GM12878 (cell line): ENCODE measurements around the gene MCC. TPM values are rescaled to one million over a fixed set of nuclear protein-coding genes. Genes with fewer than 3 reads are reported as not detected.

Experiments
- ATAC-seq: fragments of 200-7000 bp; cut with Tn5 transposase; 3 replicates; pipeline ENCODE4 v1.9.1; 2020; ENCODE audit warnings: mild to moderate bottlenecking, moderate library complexity
- BruUV-seq: library from RNA; stranded (reverse); fragments of 400-500 nt; replicated peaks from 2 replicates; lab custom pipeline; 2021; lab: Mats Ljungman, UMichigan
- CTCF ChIA-PET: fragments of 300-600 bp; sonication (Branson Sonifier 250); formaldehyde crosslinking; extraction: SDS; loops from one replicate; lab custom pipeline; 2021; ENCODE audit warnings: inconsistent platforms; lab: Yijun Ruan, JAX
- POLR2A ChIA-PET: fragments of 350-600 bp; formaldehyde crosslinking; extraction: SDS; loops from one replicate; lab custom pipeline; 2021; ENCODE audit warnings: inconsistent platforms; lab: Charles Lee
- RAD21 ChIA-PET: fragments of 300-600 bp; sonication (Branson Sonifier 250); formaldehyde crosslinking; loops from one replicate; lab custom pipeline; 2023; ENCODE audit warnings: antibody characterized with exemption; ENCODE audit not compliant: unreplicated experiment; lab: Charles Lee
- SMC1A ChIA-PET: fragments of 300-600 bp; sonication (Branson Sonifier 250); formaldehyde crosslinking; loops from one replicate; lab custom pipeline; 2023; ENCODE audit not compliant: unreplicated experiment, uncharacterized antibody; lab: Charles Lee
- DNase-seq: peaks from one replicate; pipeline ENCODE4 v3.0.0-alpha.2; 2011; ENCODE audit warnings: low read depth, low spot score
- FAIRE-seq: peaks from 3 replicates; lab custom pipeline; 2011; peaks lifted over from hg19 to GRCh38; lab: Jason Lieb, UNC
- H2AFZ ChIP-seq: 2 replicates; pipeline ENCODE4 v1.6.0; 2011; ENCODE audit warnings: low read depth, low read length, control low read depth; ENCODE audit not compliant: control insufficient read depth
- H3K27ac ChIP-seq: 2 replicates; pipeline ENCODE4 v1.5.1; 2011; ENCODE audit warnings: control low read depth; ENCODE audit not compliant: control insufficient read depth, insufficient read depth
- H3K27me3 ChIP-seq, 2 experiments: replicated peaks in 1 of 2; 2 replicates each; pipeline versions ENCODE4 v1.6.0 to v1.6.1; 2011; ENCODE audit warnings: low read length in 1 of 2; ENCODE audit not compliant: control insufficient read depth in 2 of 2, insufficient read depth in 2 of 2
- H3K36me3 ChIP-seq, 2 experiments: 2 replicates each; pipeline ENCODE4 v1.5.1; 2011; ENCODE audit warnings: low read length in 1 of 2; ENCODE audit not compliant: control insufficient read depth in 2 of 2, insufficient read depth in 2 of 2
- H3K4me1 ChIP-seq: 2 replicates; pipeline ENCODE4 v1.6.1; 2011; ENCODE audit warnings: mild to moderate bottlenecking, low read length, moderate library complexity, mixed read lengths; ENCODE audit not compliant: control insufficient read depth, insufficient read depth
- H3K4me2 ChIP-seq: 2 replicates; pipeline ENCODE4 v1.6.0; 2011; ENCODE audit warnings: control low read depth; ENCODE audit not compliant: control insufficient read depth, insufficient read depth
- H3K4me3 ChIP-seq: fragments of 200-600 bp; sonication (generic); 2 replicates; pipeline ENCODE4 v1.5.1; 2016
- H3K79me2 ChIP-seq: 2 replicates; pipeline ENCODE4 v1.6.0; 2011; ENCODE audit warnings: low read length; ENCODE audit not compliant: control insufficient read depth, insufficient read depth
- H3K9ac ChIP-seq: 2 replicates; pipeline ENCODE4 v1.8.0; 2011; ENCODE audit warnings: low read length, control low read depth, mixed read lengths; ENCODE audit not compliant: control insufficient read depth, insufficient read depth
- H3K9me3 ChIP-seq: replicated peaks from 3 replicates; pipeline ENCODE4 v1.5.1; 2011; ENCODE audit warnings: mild to moderate bottlenecking, low read length; ENCODE audit not compliant: control insufficient read depth, insufficient read depth
- H4K20me1 ChIP-seq: 2 replicates; pipeline ENCODE4 v1.6.0; 2011; ENCODE audit not compliant: control insufficient read depth, insufficient read depth
- BHLHE40 ChIP-seq, 2 experiments: fragments of 450-650 bp in 1 of 2; IDR thresholded peaks; 2 replicates each; pipeline ENCODE4 v1.6.1; 2011 to 2017; ENCODE audit warnings: low read depth in 2 of 2, borderline replicate concordance in 1 of 2, improper control_type of control experiment in 1 of 2, low read length in 1 of 2, mild to moderate bottlenecking in 1 of 2
- BRCA1 ChIP-seq: IDR thresholded peaks from 2 replicates; pipeline ENCODE4 v1.6.1; 2011; ENCODE audit warnings: low read depth, low read length, improper control_type of control experiment
- E2F4 ChIP-seq: IDR thresholded peaks from 2 replicates; pipeline ENCODE4 v1.6.1; 2012; ENCODE audit warnings: low read depth, low read length, improper control_type of control experiment
- FOS ChIP-seq: IDR thresholded peaks from 3 replicates; pipeline ENCODE4 v1.6.1; 2011; ENCODE audit warnings: borderline replicate concordance; ENCODE audit not compliant: insufficient read length; ENCODE audit errors: extremely low read depth
- IRF5 ChIP-seq: fragments of 450-650 bp; IDR thresholded peaks from 2 replicates; pipeline ENCODE4 v1.6.1; 2017; ENCODE audit warnings: borderline replicate concordance
- KLF5 ChIP-seq: fragments of 450-650 bp; IDR thresholded peaks from 2 replicates; pipeline ENCODE4 v1.6.1; 2014; ENCODE audit warnings: mild to moderate bottlenecking; ENCODE audit not compliant: partially characterized antibody
- NKRF ChIP-seq: fragments of 450-650 bp; conservative IDR thresholded peaks from 2 replicates; pipeline ENCODE4 v1.6.1; 2017; ENCODE audit warnings: mild to moderate bottlenecking, moderate library complexity
- SIN3A ChIP-seq: IDR thresholded peaks from 2 replicates; pipeline ENCODE4 v1.6.1; 2012; ENCODE audit warnings: low read depth, low read length, improper control_type of control experiment
- SPI1 ChIP-seq: IDR thresholded peaks from 2 replicates; pipeline ENCODE4 v1.6.1; 2011; ENCODE audit warnings: low read depth, mild to moderate bottlenecking, low read length, moderate library complexity, borderline replicate concordance; ENCODE audit not compliant: insufficient read depth
- SREBF2 ChIP-seq: IDR thresholded peaks from 2 replicates; pipeline ENCODE4 v1.6.1; 2012; ENCODE audit warnings: mild to moderate bottlenecking, low read length
- SUPT20H ChIP-seq: IDR thresholded peaks from 2 replicates; pipeline ENCODE4 v1.6.1; 2011; ENCODE audit warnings: low read depth, mild to moderate bottlenecking, low read length, moderate library complexity, borderline replicate concordance; ENCODE audit not compliant: control insufficient read depth
- YBX1 ChIP-seq: fragments of 450-650 bp; IDR thresholded peaks from 2 replicates; pipeline ENCODE4 v1.6.1; 2016; ENCODE audit warnings: antibody characterized with exemption
- WGBS: methylation state at CpG from one replicate; pipeline ENCODE4 v1.1.6; 2016; ENCODE audit warnings: low lambda C conversion rate; ENCODE audit not compliant: insufficient replicate concordance, insufficient coverage; ENCODE audit errors: missing lambda C conversion rate; 5-methylcytosine and 5-hydroxymethylcytosine counted together
- in situ Hi-C: fragments of 300-500 bp; cut with MboI; formaldehyde crosslinking; loops from 9 replicates; pipeline ENCODE4 v1.14.3; 2018; ENCODE audit warnings: mixed read lengths
- intact Hi-C: fragments of 100-400 bp; cut with micrococcal nuclease; formaldehyde crosslinking; loops from one replicate; pipeline ENCODE4 v1.14.2; 2022; ENCODE audit not compliant: unreplicated experiment
- polyA plus RNA-seq, 11 experiments: library from polyadenylated mRNA; depleted of rRNA in 4 of 11; unstranded in 6 of 11; stranded (reverse) in 5 of 11; fragments of >200 nt; fragmentation: Nextera tagmentation in 4 of 11; fragmentation: Illumina TruSeq in 1 of 11; extraction: Ambion mirVana in 4 of 11; extraction: Trizol in 1 of 11; gene quantifications; 1 replicate in 1 of 11; 2 replicates in 10 of 11; pipeline versions ENCODE4 v1.2.1 to v1.2.3, GENCODE V29; 2011 to 2016; ENCODE audit warnings: inconsistent platforms in 2 of 11, missing spikeins in 2 of 11, low read depth in 1 of 11
- total RNA-seq, 4 experiments: library from RNA; depleted of rRNA in 3 of 4; stranded (reverse); fragments of >200 nt in 3 of 4; fragmentation: Illumina TruSeq in 1 of 4; extraction: Trizol in 1 of 4; gene quantifications; 2 replicates each; pipeline versions ENCODE4 v1.2.1 to v1.2.3, GENCODE V29; 2013 to 2021

Gene MCC
- total and polyA plus RNA-seq, 10 of the 15 experiments (the other 5 are each of a cell fraction or from before 2014, with no cell fraction given): 0.03 to 0.86 (median 0.16) TPM

GRCh38 chr5:113373426-113373825 lies 114.8 kb downstream of the MCC start (continued):
- TF ChIP-seq NKRF (no peak), YBX1 (no peak), IRF5 (no peak), KLF5 (no peak), E2F4 (no peak), FOS (no peak), BRCA1 (no peak), SREBF2 (no peak)

GRCh38 chr5:113371721-113372196 lies 116.5 kb downstream of the MCC start:
- ATAC-seq (no peak), DNase-seq (no peak), FAIRE-seq (no peak)
- no peak overlapping the region for H2AFZ ChIP-seq
- ChIA-PET SMC1A (no interaction called here), CTCF (no interaction called here), POLR2A (no interaction called here), RAD21 (no interaction called here)
- H3K4me1 ChIP-seq: no peaks in the 10 kb centered on the region
- TF ChIP-seq SIN3A: no peak
- no peak for TF ChIP-seq BHLHE40 (IDR thresholded peaks at IDR 0.05; ENCODE audit: borderline replicate concordance in 1 of 2, low read depth in 2 of 2, low read length in 1 of 2)
- TF ChIP-seq SPI1: no peak
- no peak for TF ChIP-seq SUPT20H
- no peak overlapping the region for H3K9ac ChIP-seq
- H3K27me3 ChIP-seq: no peaks in the 10 kb centered on the region
- H3K4me3 ChIP-seq: no peak overlapping the region
- no peaks in the 10 kb centered on the region for H4K20me1 ChIP-seq
- intact Hi-C loops (no loop called here), in situ Hi-C loops (no loop called here)
- H3K79me2 ChIP-seq: no peaks in the 10 kb centered on the region
- no peak overlapping the region for H3K4me2 ChIP-seq
- no TSS peak for BruUV-seq
- WGBS: 57% methylated on average over 2 of the region's 2 CpGs
- no peak overlapping the region for H3K27ac ChIP-seq
- no peaks in the 10 kb centered on the region for H3K36me3 ChIP-seq
- no peaks in the 10 kb centered on the region for H3K9me3 ChIP-seq
